Heart left ventricle (tissue), 16 donors: ENCODE results near the gene CDH5. TPM values are rescaled to one million over a fixed set of nuclear protein-coding genes. Genes with fewer than 3 reads are reported as not detected.

Experiments
- ATAC-seq, 4 donors: fragments of 200-7000 bp; cut with Tn5 transposase; one replicate each; pipeline ENCODE4 v1.9.1; 2020 to 2022; ENCODE audit warnings: moderate library complexity in 4 of 4, mild to moderate bottlenecking in 3 of 4, moderate number of reproducible peaks in 1 of 4
- DNase-seq, 5 donors: peaks; one replicate each; pipeline ENCODE4 v3.0.0-alpha.2; 2020
- H3K27ac ChIP-seq, 12 donors: fragments of 200-600 bp; sonication (generic) in 4 of 12; one replicate each; pipeline versions ENCODE4 v1.5.0 to v1.8.0; 2016 to 2022; ENCODE audit warnings: mild to moderate bottlenecking in 2 of 12
- H3K27me3 ChIP-seq, 9 donors: fragments of 200-600 bp; sonication (generic) in 2 of 9; one replicate each; pipeline versions ENCODE4 v1.5.1 to v1.8.0; 2016 to 2022; ENCODE audit warnings: mild to moderate bottlenecking in 3 of 9
- H3K36me3 ChIP-seq, 9 donors: fragments of 200-600 bp; sonication (generic) in 2 of 9; one replicate each; pipeline versions ENCODE4 v1.5.0 to v1.8.0; 2018 to 2022; ENCODE audit warnings: mild to moderate bottlenecking in 2 of 9
- H3K4me1 ChIP-seq, 12 donors: fragments of 200-600 bp; sonication (generic) in 4 of 12; one replicate each; pipeline versions ENCODE4 v1.5.0 to v1.8.0; 2016 to 2022; ENCODE audit warnings: mild to moderate bottlenecking in 3 of 12
- H3K4me3 ChIP-seq, 12 donors: fragments of 200-600 bp; sonication (generic) in 4 of 12; one replicate each; pipeline versions ENCODE4 v1.5.0 to v1.8.0; 2017 to 2022; ENCODE audit warnings: mild to moderate bottlenecking in 9 of 12, moderate library complexity in 4 of 12
- H3K9me3 ChIP-seq, 12 donors: fragments of 200-600 bp; sonication (generic) in 4 of 12; one replicate each; pipeline versions ENCODE4 v1.5.0 to v1.8.0; 2016 to 2022; ENCODE audit warnings: mild to moderate bottlenecking in 1 of 12
- POLR2A ChIP-seq, 2 donors: fragments of 450-650 bp; IDR thresholded peaks; one replicate each; pipeline ENCODE4 v1.6.1; 2017; ENCODE audit warnings: antibody characterized with exemption in 2 of 2, mild to moderate bottlenecking in 2 of 2, moderate library complexity in 2 of 2
- WGBS, 4 donors: extraction: QIAGEN DNeasy Blood & Tissue Kit in 2 of 4; methylation state at CpG; one replicate each; pipeline versions ENCODE4 v1.1.5 to v1.1.7; 2013 to 2018; 5-methylcytosine and 5-hydroxymethylcytosine counted together
- intact Hi-C, 10 donors: fragments of 100-400 bp; cut with DNase I; formaldehyde crosslinking; loops; one replicate each; pipeline versions ENCODE4 v1.11.1 to v1.14.2; 2022
- polyA plus RNA-seq, 2 donors: library from polyadenylated mRNA; stranded (reverse); fragments of 200-250 nt; gene quantifications; one replicate each; pipeline ENCODE4 v1.2.3, GENCODE V29; 2013
- total RNA-seq, 9 donors: library from RNA; depleted of rRNA in 2 of 9; stranded (reverse); fragments of >200 nt in 2 of 9; fragmentation: NEBNext Ultra II Directional in 3 of 9; extraction: Animal tissue kit (Norgen Biotek cat#: 25700) in 3 of 9; gene quantifications; one replicate each; pipeline versions ENCODE4 v1.1.0 to v1.2.4, GENCODE V29; 2016 to 2023
- TF ChIP-seq, protein P1 (sequence below), 12 donors: fragments of 200-600 bp; sonication (generic) in 4 of 12; IDR thresholded peaks; one replicate each; pipeline versions ENCODE4 v1.5.0 to v1.8.0; 2018 to 2022; ENCODE audit warnings: antibody characterized with exemption in 12 of 12, mild to moderate bottlenecking in 5 of 12
- donor health status: ischemic (EF 13 %, LVEDD 7.1; RV severe dilation, severe dysfunction).
- donor health status: healthy with polysubstance abuse.
- donor health status: DM: no; HTN: yes; CAD: no.
- donor health status: DM: no; HTN: no; CAD: no.
- donor health status: ischemic (EF 25% LVEDD 6.9; RV normal size, moderate dysfunction).
- donor health status: ischemic (EF 25% LVEDD 5.7; RV mildly dilated, moderate dysfunction).
- donor health status: healthy.
- donor health status: DM: yes; HTN: yes; CAD: no.
- donor health status: ischemic (EF 35%, LVEDD 5.7; RV mildly dilated, moderate dysfunction).
- donor health status: nonischemic (EF 11% LVEDD 7.7; RV severe dilation, severe dysfunction).
- donor health status: DM: yes; HTN: yes; CAD: no.
- donor health status: PGD.
- donor health status: ischemic (EF 29% LVEDD 5.4; RV normal size, mild dysfunction).
- donor health status: nonischemic (EF 23%, LVEDD 6.1; RV moderate dilation, normal function).

CDH5 gene
- total and polyA plus RNA-seq, 11 donors: 24.9 to 135 (median 62.3) TPM

DNA sequence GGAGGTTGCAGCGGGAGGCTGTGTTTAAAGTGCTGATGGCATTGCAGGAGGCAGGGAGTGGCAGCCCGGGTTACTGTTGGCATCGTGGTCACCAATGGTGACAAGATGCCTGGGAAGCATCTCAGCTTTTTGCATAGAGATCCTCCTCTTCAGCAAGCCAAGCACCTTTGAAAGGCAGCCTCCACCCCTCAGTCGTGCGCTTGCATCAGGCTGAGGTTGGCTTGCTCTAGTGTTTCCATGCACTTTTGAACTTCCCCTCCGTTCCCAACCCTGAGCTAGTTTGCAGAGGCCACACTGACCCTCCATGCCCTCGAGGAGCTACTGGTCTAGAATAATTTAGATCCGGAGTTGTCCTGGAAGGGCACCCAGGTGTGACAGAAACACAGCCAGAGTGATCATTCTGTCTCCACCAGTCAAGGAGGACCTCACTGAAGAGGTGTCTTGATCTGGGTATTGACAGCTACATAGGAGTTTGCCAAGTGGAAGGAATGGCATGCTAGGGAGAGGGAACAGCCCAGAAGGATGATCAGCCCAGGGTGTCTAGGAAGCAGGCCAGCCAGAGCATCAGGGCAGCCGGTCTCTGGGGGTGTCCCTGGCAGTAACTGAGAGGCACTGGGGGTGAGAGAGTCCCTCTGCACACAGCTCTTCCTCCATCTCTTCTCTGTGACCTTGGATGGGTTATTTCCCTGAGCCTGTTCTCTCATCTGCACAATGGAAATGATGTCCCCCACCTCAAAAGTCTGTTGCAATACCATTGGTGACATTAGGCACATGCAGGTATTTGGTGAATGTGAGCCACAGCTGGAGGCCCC lies 68.3 kb downstream of the CDH5 start:
- H3K4me3 ChIP-seq: no peak overlapping the region
- peaks cover 0 to 4% (median 0%) of the 10 kb centered on the region in 12 donors for H3K4me1 ChIP-seq
- WGBS, 4 donors: 80 to 91% (median 89%) methylated on average over 8 to 9 of the region's 9 CpGs
- H3K27me3 ChIP-seq: peaks cover 0 to 20% (median 0%) of the 10 kb centered on the region in 9 donors
- TF ChIP-seq, protein P1, sequence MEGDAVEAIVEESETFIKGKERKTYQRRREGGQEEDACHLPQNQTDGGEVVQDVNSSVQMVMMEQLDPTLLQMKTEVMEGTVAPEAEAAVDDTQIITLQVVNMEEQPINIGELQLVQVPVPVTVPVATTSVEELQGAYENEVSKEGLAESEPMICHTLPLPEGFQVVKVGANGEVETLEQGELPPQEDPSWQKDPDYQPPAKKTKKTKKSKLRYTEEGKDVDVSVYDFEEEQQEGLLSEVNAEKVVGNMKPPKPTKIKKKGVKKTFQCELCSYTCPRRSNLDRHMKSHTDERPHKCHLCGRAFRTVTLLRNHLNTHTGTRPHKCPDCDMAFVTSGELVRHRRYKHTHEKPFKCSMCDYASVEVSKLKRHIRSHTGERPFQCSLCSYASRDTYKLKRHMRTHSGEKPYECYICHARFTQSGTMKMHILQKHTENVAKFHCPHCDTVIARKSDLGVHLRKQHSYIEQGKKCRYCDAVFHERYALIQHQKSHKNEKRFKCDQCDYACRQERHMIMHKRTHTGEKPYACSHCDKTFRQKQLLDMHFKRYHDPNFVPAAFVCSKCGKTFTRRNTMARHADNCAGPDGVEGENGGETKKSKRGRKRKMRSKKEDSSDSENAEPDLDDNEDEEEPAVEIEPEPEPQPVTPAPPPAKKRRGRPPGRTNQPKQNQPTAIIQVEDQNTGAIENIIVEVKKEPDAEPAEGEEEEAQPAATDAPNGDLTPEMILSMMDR (IDR thresholded peaks at IDR 0.05): no peak
- no peaks in the 10 kb centered on the region for H3K36me3 ChIP-seq
- no peak for ATAC-seq
- H3K9me3 ChIP-seq: no peaks in the 10 kb centered on the region
- H3K27ac ChIP-seq: no peak overlapping the region
- intact Hi-C loops: loop anchor here in 1 of 10 donors (5.0 kb wide), 1 partner anchor 32 kb away; no protein-coding TSS in a partner anchor
- DNase-seq: no peak

DNA sequence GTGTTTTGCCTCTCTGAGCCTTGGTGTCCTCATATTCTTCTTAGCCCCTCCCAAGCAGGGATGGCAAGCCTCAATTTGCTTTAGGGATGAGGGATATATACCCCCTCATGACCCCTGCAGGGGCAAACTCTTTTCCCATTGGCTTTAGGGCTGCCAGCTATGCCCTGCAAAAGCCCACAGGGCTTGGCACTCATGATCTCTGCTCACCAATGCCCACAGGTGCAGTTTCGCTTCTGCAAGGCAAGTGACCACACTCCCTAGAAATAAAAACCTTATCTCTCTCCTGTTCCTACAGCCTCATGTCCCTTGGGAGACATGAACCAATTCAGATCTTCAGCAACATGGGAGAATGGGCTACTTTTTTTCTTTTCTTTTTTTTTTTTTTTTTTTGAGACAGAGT lies 69.4 kb downstream of the CDH5 start:
- 87 to 100% (median 91%) methylated on average over 1 of the region's 1 CpG for WGBS, 4 donors
- no peak for DNase-seq

DNA sequence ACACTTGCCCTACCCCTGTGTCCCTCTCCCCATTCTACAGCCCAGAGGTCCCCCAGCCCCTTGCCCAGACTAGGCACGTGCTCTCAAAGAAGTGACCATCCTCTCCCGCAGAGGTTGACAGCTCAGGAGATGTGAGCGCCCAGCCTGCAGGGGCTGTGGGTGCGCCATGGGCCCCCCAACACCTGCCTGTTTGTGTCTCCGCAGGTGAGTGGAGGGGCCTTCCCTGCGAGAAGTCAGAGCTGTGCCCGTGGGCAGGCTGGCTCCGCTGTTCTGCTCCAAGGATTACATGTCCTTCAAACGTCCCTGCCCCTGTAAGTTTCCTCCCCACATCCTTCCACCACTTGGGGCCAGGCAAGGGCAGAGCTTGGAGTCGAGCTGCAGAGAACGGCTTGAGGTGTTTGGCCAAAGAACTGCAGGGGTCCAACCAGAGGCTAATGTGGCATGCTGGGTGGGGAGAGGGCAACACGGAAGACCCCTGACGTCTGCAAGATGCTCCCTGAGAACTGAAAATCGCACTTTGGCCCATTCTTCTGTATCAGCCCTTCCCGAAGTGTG lies 71.0 kb downstream of the CDH5 start:
- Histone ChIP-seq H3K4me1 (peaks cover 0 to 2% (median 0%) of the 10 kb centered on the region in 12 donors), H3K36me3 (no peaks in the 10 kb centered on the region), H3K4me3 (no peak overlapping the region), H3K27me3 (peaks cover 0 to 3% (median 0%) of the 10 kb centered on the region in 9 donors), H3K9me3 (no peaks in the 10 kb centered on the region), H3K27ac (no peak overlapping the region)
- TF ChIP-seq, protein P1 (IDR thresholded peaks at IDR 0.05): no peak
- TF ChIP-seq POLR2A (IDR thresholded peaks at IDR 0.05): no peak
- intact Hi-C loops: no loop called here
- ATAC-seq: no peak
- no peak for DNase-seq
- WGBS, 4 donors: 84 to 86% (median 84%) methylated on average over 7 to 15 of the region's 15 CpGs

More for the DNA sequence above, 69.4 kb downstream of the CDH5 start:
- Histone ChIP-seq H3K36me3 (no peaks in the 10 kb centered on the region), H3K4me3 (no peak overlapping the region), H3K27ac (no peak overlapping the region), H3K4me1 (peaks cover 0 to 4% (median 0%) of the 10 kb centered on the region in 12 donors), H3K9me3 (no peaks in the 10 kb centered on the region), H3K27me3 (peaks cover 0 to 13% (median 0%) of the 10 kb centered on the region in 9 donors)
- no peak for TF ChIP-seq POLR2A (IDR thresholded peaks at IDR 0.05)
- ATAC-seq: no peak
- intact Hi-C loops: no loop called here

DNA sequence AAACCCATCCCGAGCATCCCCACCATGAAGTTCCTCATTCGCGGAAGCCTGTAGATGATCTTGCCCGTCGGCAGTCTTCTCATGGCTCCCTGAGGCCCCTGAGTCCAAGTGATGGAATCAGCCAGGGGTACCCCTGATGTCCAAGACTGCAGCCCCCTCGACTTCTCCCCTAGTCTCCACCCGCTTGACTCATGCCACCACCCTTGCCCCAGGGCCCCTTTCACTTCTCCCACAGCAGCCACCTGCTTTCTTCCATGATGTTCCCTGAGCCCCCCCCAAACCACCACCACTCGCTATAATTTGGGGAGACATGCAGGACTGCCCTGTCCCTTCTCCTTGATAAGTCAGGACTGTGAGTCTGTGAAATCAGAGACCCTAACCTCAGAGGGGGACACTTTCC lies 72.0 kb downstream of the CDH5 start:
- Histone ChIP-seq H3K27ac (no peak overlapping the region), H3K4me1 (no peaks in the 10 kb centered on the region), H3K9me3 (no peaks in the 10 kb centered on the region), H3K27me3 (no peaks in the 10 kb centered on the region), H3K4me3 (no peak overlapping the region), H3K36me3 (no peaks in the 10 kb centered on the region)
- 81 to 95% (median 92%) methylated on average over 8 of the region's 8 CpGs for WGBS, 4 donors
- DNase-seq: no peak
- no peak for TF ChIP-seq POLR2A (IDR thresholded peaks at IDR 0.05)
- TF ChIP-seq, protein P1 (IDR thresholded peaks at IDR 0.05): no peak
- intact Hi-C loops: no loop called here
- no peak for ATAC-seq
